ENCODE measurements around the gene GALNT1.
"Not testable (repeated sequence)": the region's sequence is repeated elsewhere in the genome, so short reads cannot be mapped to it uniquely, and the experiment has no call there.

GALNT1 gene

GRCh38 chr18:35571138-35571537 lies 10.4 kb upstream of the GALNT1 start:
- Histone ChIP-seq H3K9me3 (ENCODE audit: low read length) (no peaks in the 10 kb centered on the region), H3K27ac (ENCODE audit: low read depth, low read length) (no peak overlapping the region), H3K36me3 (ENCODE audit: insufficient read depth, low read length) (no peaks in the 10 kb centered on the region), H3K4me3 (ENCODE audit: low read depth in 1 of 2, low read length in 2 of 2) (no peak overlapping the region), H3K27me3 (ENCODE audit: control insufficient read depth in 1 of 2, insufficient read depth in 2 of 2, low read length in 2 of 2) (no peaks in the 10 kb centered on the region), H3K9ac (ENCODE audit: low read length) (no peak overlapping the region), H3K4me1 (ENCODE audit: insufficient read depth, low read length) (no peaks in the 10 kb centered on the region)

- H3K4me3 ChIP-seq (ENCODE audit: low read depth in 1 of 2, low read length in 2 of 2) = no peak overlapping the region
- no peak overlapping the region for H3K9ac ChIP-seq (ENCODE audit: low read length)
- no peak overlapping the region for H3K27ac ChIP-seq (ENCODE audit: low read depth, low read length)
- H3K27me3 ChIP-seq (ENCODE audit: control insufficient read depth in 1 of 2, insufficient read depth in 2 of 2, low read length in 2 of 2) = no peaks in the 10 kb centered on the region
- H3K36me3 ChIP-seq (ENCODE audit: insufficient read depth, low read length) = no peaks in the 10 kb centered on the region
- H3K9me3 ChIP-seq (ENCODE audit: low read length) = no peaks in the 10 kb centered on the region
- H3K4me1 ChIP-seq (ENCODE audit: insufficient read depth, low read length) = no peaks in the 10 kb centered on the region
These were observed 8.9 kb upstream of the GALNT1 start for GRCh38 chr18:35572644-35573043.

- no peaks in the 10 kb centered on the region for H3K9me3 ChIP-seq (ENCODE audit: low read length)
- no peak overlapping the region for H3K9ac ChIP-seq (ENCODE audit: low read length)
- H3K27ac ChIP-seq (ENCODE audit: low read depth, low read length) = no peak overlapping the region
- H3K4me3 ChIP-seq (ENCODE audit: low read depth in 1 of 2, low read length in 2 of 2) = no peak overlapping the region
- no peaks in the 10 kb centered on the region for H3K4me1 ChIP-seq (ENCODE audit: insufficient read depth, low read length)
- no peaks in the 10 kb centered on the region for H3K27me3 ChIP-seq (ENCODE audit: control insufficient read depth in 1 of 2, insufficient read depth in 2 of 2, low read length in 2 of 2)
- H3K36me3 ChIP-seq (ENCODE audit: insufficient read depth, low read length) = no peaks in the 10 kb centered on the region
These were observed 8.0 kb upstream of the GALNT1 start for GRCh38 chr18:35573531-35573930.

DNA sequence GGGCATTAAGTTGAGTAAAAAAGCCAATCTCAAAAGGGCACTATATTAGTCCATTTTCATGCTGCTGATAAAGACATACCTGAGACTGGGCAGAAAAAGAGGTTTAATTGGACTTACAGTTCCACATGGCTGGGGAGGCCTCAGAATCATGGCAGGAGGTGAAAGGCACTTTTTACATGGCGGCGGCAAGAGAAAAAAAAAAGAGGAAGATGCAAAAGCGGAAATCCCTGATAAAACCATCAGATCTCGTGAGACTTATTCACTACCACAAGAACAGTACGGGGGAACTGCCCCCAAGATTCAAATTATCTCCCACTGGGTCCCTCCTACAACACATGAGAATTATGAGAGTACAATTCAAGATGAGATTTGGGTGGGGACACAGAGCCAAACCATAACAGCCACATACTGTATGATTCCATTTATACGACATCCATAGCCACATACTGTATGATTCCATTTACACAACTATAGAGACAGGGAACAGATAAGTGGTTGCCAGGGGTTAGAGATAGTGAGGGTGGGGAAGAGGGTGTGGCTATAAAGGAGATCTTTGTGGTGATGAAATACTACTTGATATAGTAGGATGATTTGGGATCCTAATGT lies 5.2 kb upstream of the GALNT1 start:
- H3K4me1 ChIP-seq (ENCODE audit: insufficient read depth, low read length); H3K9ac ChIP-seq (ENCODE audit: low read length); H3K4me3 ChIP-seq (ENCODE audit: low read depth in 1 of 2, low read length in 2 of 2); H3K9me3 ChIP-seq (ENCODE audit: low read length); H3K27me3 ChIP-seq (ENCODE audit: control insufficient read depth in 1 of 2, insufficient read depth in 2 of 2, low read length in 2 of 2); H3K36me3 ChIP-seq (ENCODE audit: insufficient read depth, low read length); H3K27ac ChIP-seq (ENCODE audit: low read depth, low read length): not testable (repeated sequence)

GRCh38 chr18:35577045-35577848 lies 4.3 kb upstream of the GALNT1 start:
- Histone ChIP-seq H3K27ac (ENCODE audit: low read depth, low read length) (no peak overlapping the region), H3K27me3 (ENCODE audit: control insufficient read depth in 1 of 2, insufficient read depth in 2 of 2, low read length in 2 of 2) (no peaks in the 10 kb centered on the region), H3K4me3 (ENCODE audit: low read depth in 1 of 2, low read length in 2 of 2) (no peak overlapping the region), H3K4me1 (ENCODE audit: insufficient read depth, low read length) (no peaks in the 10 kb centered on the region), H3K9me3 (ENCODE audit: low read length) (no peaks in the 10 kb centered on the region), H3K9ac (ENCODE audit: low read length) (no peak overlapping the region), H3K36me3 (ENCODE audit: insufficient read depth, low read length) (no peaks in the 10 kb centered on the region)

GRCh38 chr18:35578481-35578880 lies 3.1 kb upstream of the GALNT1 start:
- H3K4me1 ChIP-seq (ENCODE audit: insufficient read depth, low read length) = peaks cover 12% of the 10 kb centered on the region
- H3K9ac ChIP-seq (ENCODE audit: low read length) = no peak overlapping the region

GRCh38 chr18:35578936-35579335 lies 2.6 kb upstream of the GALNT1 start:
- H3K4me1 ChIP-seq (ENCODE audit: insufficient read depth, low read length) = peaks cover 14% of the 10 kb centered on the region
- no peaks in the 10 kb centered on the region for H3K36me3 ChIP-seq (ENCODE audit: insufficient read depth, low read length)
- no peak overlapping the region for H3K27ac ChIP-seq (ENCODE audit: low read depth, low read length)
- H3K9ac ChIP-seq (ENCODE audit: low read length) = no peak overlapping the region
- H3K9me3 ChIP-seq (ENCODE audit: low read length) = no peaks in the 10 kb centered on the region
- H3K27me3 ChIP-seq (ENCODE audit: control insufficient read depth in 1 of 2, insufficient read depth in 2 of 2, low read length in 2 of 2) = no peaks in the 10 kb centered on the region
- H3K4me3 ChIP-seq (ENCODE audit: low read depth in 1 of 2, low read length in 2 of 2) = no peak overlapping the region

More at GRCh38 chr18:35578481-35578880, 3.1 kb upstream of the GALNT1 start:
- H3K27me3 ChIP-seq (ENCODE audit: control insufficient read depth in 1 of 2, insufficient read depth in 2 of 2, low read length in 2 of 2) = no peaks in the 10 kb centered on the region
- H3K27ac ChIP-seq (ENCODE audit: low read depth, low read length) = no peak overlapping the region
- no peaks in the 10 kb centered on the region for H3K9me3 ChIP-seq (ENCODE audit: low read length)
- no peaks in the 10 kb centered on the region for H3K36me3 ChIP-seq (ENCODE audit: insufficient read depth, low read length)
- H3K4me3 ChIP-seq (ENCODE audit: low read depth in 1 of 2, low read length in 2 of 2) = no peak overlapping the region

DNA sequence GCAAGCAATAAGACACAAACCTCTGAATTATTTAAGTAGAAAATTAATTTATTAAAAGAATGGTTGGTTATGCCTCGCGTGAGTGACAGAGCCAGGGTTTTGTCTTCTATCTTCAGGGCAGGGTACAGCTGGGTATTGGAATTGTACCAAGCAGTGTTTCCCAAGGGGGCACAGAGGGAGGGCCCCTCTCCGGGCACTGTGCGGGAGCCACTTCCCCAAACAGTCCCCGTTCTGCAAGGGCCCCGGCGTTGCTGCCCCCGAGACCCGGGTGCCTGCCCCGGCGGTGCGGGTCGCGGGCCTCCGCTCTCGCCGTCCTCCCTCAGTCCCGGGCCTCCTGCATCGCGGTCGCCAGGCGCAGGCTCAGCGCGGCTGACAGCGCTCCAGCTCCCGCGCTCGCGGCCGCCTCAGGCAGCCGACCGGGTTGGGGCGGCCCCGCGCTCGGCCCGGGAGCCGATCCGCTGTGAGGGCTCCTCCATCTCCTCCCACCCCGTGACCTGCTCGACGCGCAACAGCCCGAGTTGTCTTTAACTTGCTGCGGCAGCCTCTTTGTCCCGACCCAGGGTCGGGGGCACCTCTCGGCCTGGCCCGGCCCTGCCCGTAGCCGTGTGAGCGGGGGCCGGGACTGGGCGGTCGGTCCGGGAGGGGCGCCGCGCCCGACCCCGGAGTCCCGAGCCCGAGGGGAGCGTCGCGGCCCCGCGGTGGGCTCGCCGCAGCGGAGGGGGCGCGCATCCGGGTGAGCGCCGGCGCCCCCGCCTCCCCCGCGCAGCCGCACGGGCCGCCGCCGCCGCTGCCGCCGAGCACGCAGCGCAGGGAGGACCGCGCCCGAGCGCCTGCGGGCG lies 620 bp upstream of the GALNT1 start:
- H3K9ac ChIP-seq (ENCODE audit: low read length) = peak overlapping the region; percentile 35
- H3K27ac ChIP-seq (ENCODE audit: low read depth, low read length) = peak overlapping the region; percentile 93
- no peaks in the 10 kb centered on the region for H3K27me3 ChIP-seq (ENCODE audit: control insufficient read depth in 1 of 2, insufficient read depth in 2 of 2, low read length in 2 of 2)
- no peaks in the 10 kb centered on the region for H3K36me3 ChIP-seq (ENCODE audit: insufficient read depth, low read length)
- no peaks in the 10 kb centered on the region for H3K9me3 ChIP-seq (ENCODE audit: low read length)
- peak overlapping the region; percentile 51 to 66 for H3K4me3 ChIP-seq (ENCODE audit: low read depth in 1 of 2, low read length in 2 of 2)
- peaks cover 14% of the 10 kb centered on the region for H3K4me1 ChIP-seq (ENCODE audit: insufficient read depth, low read length)

DNA sequence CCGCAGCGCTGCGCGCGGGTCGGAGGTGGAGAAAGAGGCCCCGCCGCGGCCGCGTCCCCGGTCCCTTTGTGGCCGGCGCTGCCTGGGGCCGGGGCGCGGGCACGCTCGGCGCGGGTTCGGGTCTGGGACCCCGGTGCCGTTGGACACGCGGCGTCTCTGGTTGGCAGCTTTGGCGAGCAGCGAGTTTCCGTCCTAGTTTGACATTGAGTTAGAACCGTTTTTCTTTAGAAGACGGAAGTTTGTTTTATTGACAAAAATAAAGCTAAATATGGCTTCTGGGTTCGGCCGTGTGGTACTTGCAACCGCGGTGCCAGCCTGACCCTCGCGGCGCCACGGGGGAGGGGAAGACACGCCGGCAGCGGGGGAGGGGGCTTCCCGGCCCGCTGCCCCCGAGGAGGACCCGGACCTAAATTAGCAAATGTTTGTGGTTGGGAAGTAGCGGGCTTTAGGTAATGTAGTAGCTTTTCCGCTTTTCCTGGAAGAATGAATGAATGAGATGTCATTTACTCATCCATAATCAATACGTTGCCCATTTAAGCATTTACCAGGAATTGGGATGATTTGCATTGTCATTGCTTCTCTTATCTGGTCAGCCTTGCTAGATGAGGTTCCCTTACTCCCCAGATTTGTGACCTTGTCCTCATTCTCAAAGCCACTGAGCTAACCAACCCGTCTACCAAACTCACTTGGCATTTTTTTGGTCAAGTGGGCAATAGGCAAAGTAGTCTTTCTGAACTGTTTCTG lies 530 bp downstream of the GALNT1 start:
- Histone ChIP-seq H3K9ac (ENCODE audit: low read length) (peak overlapping the region; percentile 32), H3K27ac (ENCODE audit: low read depth, low read length) (peak overlapping the region; percentile 78), H3K9me3 (ENCODE audit: low read length) (no peaks in the 10 kb centered on the region)

GRCh38 chr18:35582899-35583558 lies 1.5 kb downstream of the GALNT1 start:
- Histone ChIP-seq H3K36me3 (ENCODE audit: insufficient read depth, low read length) (no peaks in the 10 kb centered on the region), H3K4me1 (ENCODE audit: insufficient read depth, low read length) (peaks cover 14% of the 10 kb centered on the region), H3K27ac (ENCODE audit: low read depth, low read length) (peak overlapping the region; percentile 78), H3K4me3 (ENCODE audit: low read depth in 1 of 2, low read length in 2 of 2) (peak overlapping the region; percentile 66 to 92), H3K9ac (ENCODE audit: low read length) (peak overlapping the region; percentile 41), H3K27me3 (ENCODE audit: control insufficient read depth in 1 of 2, insufficient read depth in 2 of 2, low read length in 2 of 2) (no peaks in the 10 kb centered on the region), H3K9me3 (ENCODE audit: low read length) (no peaks in the 10 kb centered on the region)

More for the DNA sequence above, 530 bp downstream of the GALNT1 start:
- Histone ChIP-seq H3K4me1 (ENCODE audit: insufficient read depth, low read length) (peaks cover 14% of the 10 kb centered on the region), H3K4me3 (ENCODE audit: low read depth in 1 of 2, low read length in 2 of 2) (peak overlapping the region; percentile 66 to 92), H3K27me3 (ENCODE audit: control insufficient read depth in 1 of 2, insufficient read depth in 2 of 2, low read length in 2 of 2) (no peaks in the 10 kb centered on the region), H3K36me3 (ENCODE audit: insufficient read depth, low read length) (no peaks in the 10 kb centered on the region)

Data from muscle layer of colon (tissue), 2 donors.